ENCODE data around the gene CRYBG3. TPM values are rescaled to one million over a fixed set of nuclear protein-coding genes. Genes with fewer than 3 reads are reported as not detected.

CRYBG3 gene
- total and polyA plus RNA-seq, 4 donors, result 1.1 to 9.5 (median 2.5) TPM

- Histone ChIP-seq H3K27me3 (ENCODE audit: control insufficient read depth in 4 of 4, insufficient read depth in 4 of 4, low read length in 3 of 4) (no peaks in the 10 kb centered on the region), H3K4me1 (ENCODE audit: control insufficient read depth in 4 of 4, insufficient read depth in 4 of 4, low read length in 3 of 4) (no peaks in the 10 kb centered on the region), H3K9me3 (ENCODE audit: control insufficient read depth in 4 of 4, low read length in 3 of 4) (no peaks in the 10 kb centered on the region), H3K27ac (ENCODE audit: low read depth in 1 of 2, low read length in 2 of 2) (no peak overlapping the region), H3K36me3 (ENCODE audit: control insufficient read depth in 4 of 4, insufficient read depth in 3 of 4, low read depth in 1 of 4, low read length in 3 of 4) (peaks cover 0 to 10% (median 4%) of the 10 kb centered on the region in 4 donors), H3K9ac (ENCODE audit: low read depth in 1 of 2, low read length in 2 of 2) (no peak overlapping the region), H3K4me3 (ENCODE audit: low read depth in 1 of 3, low read length in 3 of 3) (no peak overlapping the region)
- no peak for DNase-seq (ENCODE audit: low spot score)
- WGBS, result 96% methylated on average over 3 of the region's 3 CpGs
- TF ChIP-seq FOXA2 (IDR thresholded peaks at IDR 0.05) (no peak), RAD21 (IDR thresholded peaks at IDR 0.05) (no peak), HNF4G (IDR thresholded peaks at IDR 0.05) (no peak), FOXA1 (IDR thresholded peaks at IDR 0.05) (no peak), TAF1 (conservative IDR thresholded peaks at IDR 0.05) (no peak), MAX (IDR thresholded peaks at IDR 0.05) (no peak), GABPA (IDR thresholded peaks at IDR 0.05 in 1 of 2, conservative IDR thresholded peaks at IDR 0.05 in 1 of 2) (no peak), YY1 (IDR thresholded peaks at IDR 0.05) (no peak), RXRA (IDR thresholded peaks at IDR 0.05) (no peak), JUND (IDR thresholded peaks at IDR 0.05) (no peak), NR2F2 (IDR thresholded peaks at IDR 0.05) (no peak), SP1 (IDR thresholded peaks at IDR 0.05) (no peak), ZBTB33 (IDR thresholded peaks at IDR 0.05) (no peak), HNF4A (conservative IDR thresholded peaks at IDR 0.05) (no peak), EGR1 (IDR thresholded peaks at IDR 0.05; ENCODE audit: low read depth in 2 of 2) (no peak)
- TF ChIP-seq, protein P1, sequence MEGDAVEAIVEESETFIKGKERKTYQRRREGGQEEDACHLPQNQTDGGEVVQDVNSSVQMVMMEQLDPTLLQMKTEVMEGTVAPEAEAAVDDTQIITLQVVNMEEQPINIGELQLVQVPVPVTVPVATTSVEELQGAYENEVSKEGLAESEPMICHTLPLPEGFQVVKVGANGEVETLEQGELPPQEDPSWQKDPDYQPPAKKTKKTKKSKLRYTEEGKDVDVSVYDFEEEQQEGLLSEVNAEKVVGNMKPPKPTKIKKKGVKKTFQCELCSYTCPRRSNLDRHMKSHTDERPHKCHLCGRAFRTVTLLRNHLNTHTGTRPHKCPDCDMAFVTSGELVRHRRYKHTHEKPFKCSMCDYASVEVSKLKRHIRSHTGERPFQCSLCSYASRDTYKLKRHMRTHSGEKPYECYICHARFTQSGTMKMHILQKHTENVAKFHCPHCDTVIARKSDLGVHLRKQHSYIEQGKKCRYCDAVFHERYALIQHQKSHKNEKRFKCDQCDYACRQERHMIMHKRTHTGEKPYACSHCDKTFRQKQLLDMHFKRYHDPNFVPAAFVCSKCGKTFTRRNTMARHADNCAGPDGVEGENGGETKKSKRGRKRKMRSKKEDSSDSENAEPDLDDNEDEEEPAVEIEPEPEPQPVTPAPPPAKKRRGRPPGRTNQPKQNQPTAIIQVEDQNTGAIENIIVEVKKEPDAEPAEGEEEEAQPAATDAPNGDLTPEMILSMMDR (IDR thresholded peaks at IDR 0.05; ENCODE audit: low read depth, low read length, missing input control), result no peak
- TF ChIP-seq, protein P2, sequence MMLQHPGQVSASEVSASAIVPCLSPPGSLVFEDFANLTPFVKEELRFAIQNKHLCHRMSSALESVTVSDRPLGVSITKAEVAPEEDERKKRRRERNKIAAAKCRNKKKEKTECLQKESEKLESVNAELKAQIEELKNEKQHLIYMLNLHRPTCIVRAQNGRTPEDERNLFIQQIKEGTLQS (IDR thresholded peaks at IDR 0.05), result no peak
Measured at GRCh38 chr3:97934980-97935695, 113.3 kb downstream of the CRYBG3 start.

DNA sequence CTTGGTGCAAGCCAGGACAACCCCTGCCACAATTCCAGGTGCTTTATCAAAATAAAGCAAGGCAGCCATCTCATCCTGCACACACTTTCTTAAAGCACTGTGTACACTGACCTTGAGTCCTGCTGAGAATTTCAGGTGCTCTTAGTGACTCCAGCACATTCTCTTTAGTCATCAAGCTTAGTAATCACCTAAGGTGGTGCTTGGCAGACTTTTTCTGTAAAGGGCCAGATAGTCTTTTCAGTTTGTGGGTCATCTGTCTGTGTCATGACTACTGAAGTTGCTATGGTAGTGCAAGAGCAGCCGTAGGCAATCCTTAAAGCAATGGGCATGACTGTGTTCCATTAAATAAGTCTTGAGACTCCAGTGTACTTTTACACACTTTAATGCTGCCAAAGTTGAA, 114.0 kb downstream of the CRYBG3 start:
- no peak for DNase-seq (ENCODE audit: low spot score)
- 97% methylated on average over 1 of the region's 1 CpG for WGBS
- TF ChIP-seq, protein P2 (IDR thresholded peaks at IDR 0.05), result no peak
- no peak for TF ChIP-seq JUND (IDR thresholded peaks at IDR 0.05)
- Histone ChIP-seq H3K36me3 (ENCODE audit: control insufficient read depth in 4 of 4, insufficient read depth in 3 of 4, low read depth in 1 of 4, low read length in 3 of 4) (peaks cover 0 to 7% (median 3%) of the 10 kb centered on the region in 4 donors), H3K9me3 (ENCODE audit: control insufficient read depth in 4 of 4, low read length in 3 of 4) (no peaks in the 10 kb centered on the region), H3K4me3 (ENCODE audit: low read depth in 1 of 3, low read length in 3 of 3) (no peak overlapping the region), H3K27me3 (ENCODE audit: control insufficient read depth in 4 of 4, insufficient read depth in 4 of 4, low read length in 3 of 4) (no peaks in the 10 kb centered on the region), H3K9ac (ENCODE audit: low read depth in 1 of 2, low read length in 2 of 2) (no peak overlapping the region), H3K27ac (ENCODE audit: low read depth in 1 of 2, low read length in 2 of 2) (no peak overlapping the region), H3K4me1 (ENCODE audit: control insufficient read depth in 4 of 4, insufficient read depth in 4 of 4, low read length in 3 of 4) (no peaks in the 10 kb centered on the region)
